Measurements from ENCODE around the gene CDK14.
A peak's percentile ranks its signal among the peaks of the same experiment; 100 is the strongest.
"Not testable (repeated sequence)": the region's sequence is repeated elsewhere in the genome, so short reads cannot be mapped to it uniquely, and the experiment has no call there.

Gene CDK14

DNA sequence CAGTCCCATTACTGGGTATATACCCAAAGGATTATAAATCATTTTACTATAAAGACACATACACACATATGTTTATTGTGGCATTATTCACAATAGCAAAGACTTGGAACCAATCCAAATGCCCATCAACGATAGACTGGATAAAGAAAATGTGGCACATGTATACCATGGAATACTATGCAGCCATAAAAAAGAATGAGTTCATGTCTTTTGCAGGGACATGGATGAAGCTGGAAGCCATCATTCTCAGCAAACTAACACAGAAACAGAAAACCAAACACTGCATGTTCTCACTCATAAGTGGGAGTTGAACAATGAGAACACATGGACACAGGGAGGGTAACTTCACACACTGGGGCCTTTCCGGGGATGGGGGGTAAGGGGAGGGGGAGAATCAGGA, 219.4 kb downstream of the CDK14 start:
- not testable (repeated sequence) for H4K91ac ChIP-seq (ENCODE audit: low read depth, low read length); H4K8ac ChIP-seq (ENCODE audit: low read depth, low read length); H3K27me3 ChIP-seq (ENCODE audit: insufficient read depth, low read length); H2AFZ ChIP-seq (ENCODE audit: insufficient read depth, low read length, poor library complexity); DNase-seq; H4K12ac ChIP-seq (ENCODE audit: low read depth, low read length); H3K79me2 ChIP-seq (ENCODE audit: control insufficient read depth, insufficient read depth, low read length, poor library complexity); H3K4me1 ChIP-seq (ENCODE audit: control insufficient read depth in 1 of 2, insufficient read depth in 2 of 2, low read length in 2 of 2); H3K9ac ChIP-seq (ENCODE audit: low read length); H3K4ac ChIP-seq (ENCODE audit: low read depth, low read length); H3K36me3 ChIP-seq (ENCODE audit: control insufficient read depth in 1 of 2, insufficient read depth in 2 of 2, low read length in 2 of 2); H3K4me2 ChIP-seq (ENCODE audit: low read length); H2AK5ac ChIP-seq (ENCODE audit: low read length); H2BK12ac ChIP-seq (ENCODE audit: low read length); H2BK120ac ChIP-seq (ENCODE audit: insufficient read depth, low read length, poor library complexity); H3K14ac ChIP-seq (ENCODE audit: low read length); H3K79me1 ChIP-seq (ENCODE audit: low read length); H3K27ac ChIP-seq (ENCODE audit: low read depth, low read length); H3K23ac ChIP-seq (ENCODE audit: low read length); H3K9me3 ChIP-seq (ENCODE audit: insufficient read depth, low read depth, low read length); H2BK5ac ChIP-seq (ENCODE audit: low read depth, low read length, poor library complexity); H3K4me3 ChIP-seq (ENCODE audit: low read depth, low read length); H3K18ac ChIP-seq (ENCODE audit: low read length)
- WGBS (ENCODE audit: extremely low coverage, insufficient coverage, insufficient read length), result no CpG with 5 or more reads among the region's 2 CpGs

DNA sequence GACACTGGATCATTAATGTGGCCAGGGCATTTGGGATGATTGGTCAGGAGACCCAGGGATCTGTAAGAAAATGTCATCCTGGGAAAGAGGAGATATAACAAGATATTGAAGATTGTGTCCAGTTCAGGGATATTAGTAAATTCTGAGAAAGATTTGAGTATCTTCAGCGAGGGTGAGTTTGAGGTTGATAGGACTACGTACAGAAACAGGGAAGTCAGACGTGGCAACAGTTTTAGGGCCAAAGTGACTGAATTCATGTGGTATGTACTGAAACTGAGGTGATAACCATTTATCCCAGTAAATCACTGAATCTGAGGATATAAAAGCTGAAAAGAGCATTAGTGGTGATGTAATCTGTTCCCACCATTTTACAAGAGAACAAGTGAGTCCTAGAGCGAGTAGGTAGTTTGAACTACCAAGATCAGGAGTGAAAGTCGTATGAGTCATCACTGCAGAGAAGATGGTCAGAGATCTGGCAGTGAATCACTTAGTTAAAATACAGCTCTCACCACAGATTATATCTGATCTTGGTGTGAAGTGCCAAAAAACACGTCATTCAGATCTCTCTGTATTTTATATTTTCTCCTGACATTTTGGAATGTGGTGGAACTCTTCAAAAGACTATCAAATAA, 220.5 kb downstream of the CDK14 start:
- Histone ChIP-seq H3K14ac (ENCODE audit: low read length) (no peak overlapping the region), H3K4me2 (ENCODE audit: low read length) (no peak overlapping the region), H3K9ac (ENCODE audit: low read length) (no peak overlapping the region), H2BK120ac (ENCODE audit: insufficient read depth, low read length, poor library complexity) (no peak overlapping the region), H3K4me1 (ENCODE audit: control insufficient read depth in 1 of 2, insufficient read depth in 2 of 2, low read length in 2 of 2) (no peaks in the 10 kb centered on the region), H3K27ac (ENCODE audit: low read depth, low read length) (no peak overlapping the region), H3K4ac (ENCODE audit: low read depth, low read length) (no peak overlapping the region), H4K91ac (ENCODE audit: low read depth, low read length) (no peak overlapping the region), H3K18ac (ENCODE audit: low read length) (no peak overlapping the region), H3K4me3 (ENCODE audit: low read depth, low read length) (no peak overlapping the region), H3K9me3 (ENCODE audit: insufficient read depth, low read depth, low read length) (no peaks in the 10 kb centered on the region), H3K36me3 (ENCODE audit: control insufficient read depth in 1 of 2, insufficient read depth in 2 of 2, low read length in 2 of 2) (no peaks in the 10 kb centered on the region), H4K12ac (ENCODE audit: low read depth, low read length) (no peak overlapping the region), H3K27me3 (ENCODE audit: insufficient read depth, low read length) (no peaks in the 10 kb centered on the region), H3K79me2 (ENCODE audit: control insufficient read depth, insufficient read depth, low read length, poor library complexity) (no peaks in the 10 kb centered on the region), H3K23ac (ENCODE audit: low read length) (no peak overlapping the region), H2AK5ac (ENCODE audit: low read length) (no peak overlapping the region), H2BK5ac (ENCODE audit: low read depth, low read length, poor library complexity) (no peak overlapping the region), H2AFZ (ENCODE audit: insufficient read depth, low read length, poor library complexity) (no peak overlapping the region), H4K8ac (ENCODE audit: low read depth, low read length) (no peak overlapping the region), H3K79me1 (ENCODE audit: low read length) (no peaks in the 10 kb centered on the region), H2BK12ac (ENCODE audit: low read length) (no peak overlapping the region)
- DNase-seq, result peak; percentile 7 to 42
- WGBS (ENCODE audit: extremely low coverage, insufficient coverage, insufficient read length), result no CpG with 5 or more reads among the region's 6 CpGs

DNA sequence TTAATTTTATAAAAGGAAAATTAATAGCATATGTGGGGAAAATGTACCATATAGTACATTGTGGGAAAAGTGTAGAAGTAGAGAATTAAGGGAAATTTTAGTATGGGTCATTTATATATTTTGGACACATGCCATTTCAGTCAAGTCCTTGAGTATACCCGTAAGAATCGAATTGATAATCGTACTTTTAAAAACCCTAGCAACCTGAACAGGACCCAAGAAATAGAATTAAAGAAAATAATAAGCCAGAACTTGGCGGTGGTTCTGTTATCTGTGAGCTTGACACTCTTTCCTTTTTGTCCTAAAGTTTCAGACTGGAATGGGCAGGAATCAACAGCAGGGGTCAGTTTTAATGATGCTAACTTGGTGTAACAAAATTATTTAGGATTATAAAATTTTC, 221.0 kb downstream of the CDK14 start:
- H3K4me1 ChIP-seq (ENCODE audit: control insufficient read depth in 1 of 2, insufficient read depth in 2 of 2, low read length in 2 of 2), result no peaks in the 10 kb centered on the region
- no peak overlapping the region for H3K4ac ChIP-seq (ENCODE audit: low read depth, low read length)
- H3K27me3 ChIP-seq (ENCODE audit: insufficient read depth, low read length), result no peaks in the 10 kb centered on the region
- H3K4me3 ChIP-seq (ENCODE audit: low read depth, low read length), result no peak overlapping the region
- H4K12ac ChIP-seq (ENCODE audit: low read depth, low read length), result no peak overlapping the region
- H3K23ac ChIP-seq (ENCODE audit: low read length), result no peak overlapping the region
- no peak overlapping the region for H3K14ac ChIP-seq (ENCODE audit: low read length)
- no peaks in the 10 kb centered on the region for H3K79me2 ChIP-seq (ENCODE audit: control insufficient read depth, insufficient read depth, low read length, poor library complexity)
- no peak overlapping the region for H3K9ac ChIP-seq (ENCODE audit: low read length)
- H3K9me3 ChIP-seq (ENCODE audit: insufficient read depth, low read depth, low read length), result no peaks in the 10 kb centered on the region
- H3K36me3 ChIP-seq (ENCODE audit: control insufficient read depth in 1 of 2, insufficient read depth in 2 of 2, low read length in 2 of 2), result no peaks in the 10 kb centered on the region
- H2BK120ac ChIP-seq (ENCODE audit: insufficient read depth, low read length, poor library complexity), result no peak overlapping the region
- no peak for DNase-seq
- WGBS (ENCODE audit: extremely low coverage, insufficient coverage, insufficient read length), result no CpG with 5 or more reads among the region's 4 CpGs
- no peak overlapping the region for H2AK5ac ChIP-seq (ENCODE audit: low read length)
- H2BK5ac ChIP-seq (ENCODE audit: low read depth, low read length, poor library complexity), result no peak overlapping the region
- no peak overlapping the region for H3K27ac ChIP-seq (ENCODE audit: low read depth, low read length)
- no peak overlapping the region for H2AFZ ChIP-seq (ENCODE audit: insufficient read depth, low read length, poor library complexity)
- no peaks in the 10 kb centered on the region for H3K79me1 ChIP-seq (ENCODE audit: low read length)
- H4K91ac ChIP-seq (ENCODE audit: low read depth, low read length), result no peak overlapping the region
- no peak overlapping the region for H4K8ac ChIP-seq (ENCODE audit: low read depth, low read length)
- no peak overlapping the region for H3K4me2 ChIP-seq (ENCODE audit: low read length)
- no peak overlapping the region for H2BK12ac ChIP-seq (ENCODE audit: low read length)
- no peak overlapping the region for H3K18ac ChIP-seq (ENCODE audit: low read length)

DNA sequence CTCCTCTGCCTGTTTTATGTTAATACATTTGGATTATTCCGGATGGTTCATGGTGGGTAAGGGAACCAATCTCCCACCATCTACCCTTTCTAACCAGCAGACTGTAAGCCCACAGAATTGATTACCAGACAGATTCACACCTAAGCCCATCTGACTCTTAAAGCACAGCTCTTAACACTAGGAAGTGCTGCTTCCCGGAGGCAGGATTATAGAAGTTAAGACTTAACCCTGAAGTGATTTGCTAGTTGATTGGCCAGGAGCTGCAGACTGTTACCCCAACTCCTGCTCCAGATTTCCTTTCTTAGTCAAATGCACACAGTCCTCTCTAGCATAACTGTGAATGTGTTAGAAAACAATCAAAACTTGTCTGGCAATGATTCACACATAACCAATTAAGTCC, 221.7 kb downstream of the CDK14 start:
- Histone ChIP-seq H3K4me1 (ENCODE audit: control insufficient read depth in 1 of 2, insufficient read depth in 2 of 2, low read length in 2 of 2) (no peaks in the 10 kb centered on the region), H2AFZ (ENCODE audit: insufficient read depth, low read length, poor library complexity) (no peak overlapping the region), H3K4me3 (ENCODE audit: low read depth, low read length) (no peak overlapping the region), H2BK12ac (ENCODE audit: low read length) (no peak overlapping the region), H3K36me3 (ENCODE audit: control insufficient read depth in 1 of 2, insufficient read depth in 2 of 2, low read length in 2 of 2) (no peaks in the 10 kb centered on the region), H3K79me1 (ENCODE audit: low read length) (no peaks in the 10 kb centered on the region), H4K8ac (ENCODE audit: low read depth, low read length) (no peak overlapping the region), H3K27me3 (ENCODE audit: insufficient read depth, low read length) (no peaks in the 10 kb centered on the region), H4K12ac (ENCODE audit: low read depth, low read length) (no peak overlapping the region), H3K79me2 (ENCODE audit: control insufficient read depth, insufficient read depth, low read length, poor library complexity) (no peaks in the 10 kb centered on the region), H3K27ac (ENCODE audit: low read depth, low read length) (no peak overlapping the region), H3K23ac (ENCODE audit: low read length) (no peak overlapping the region), H2BK5ac (ENCODE audit: low read depth, low read length, poor library complexity) (no peak overlapping the region), H3K4ac (ENCODE audit: low read depth, low read length) (no peak overlapping the region), H2AK5ac (ENCODE audit: low read length) (no peak overlapping the region), H3K14ac (ENCODE audit: low read length) (no peak overlapping the region), H3K18ac (ENCODE audit: low read length) (no peak overlapping the region), H3K9ac (ENCODE audit: low read length) (no peak overlapping the region), H4K91ac (ENCODE audit: low read depth, low read length) (no peak overlapping the region), H3K9me3 (ENCODE audit: insufficient read depth, low read depth, low read length) (no peaks in the 10 kb centered on the region), H3K4me2 (ENCODE audit: low read length) (no peak overlapping the region), H2BK120ac (ENCODE audit: insufficient read depth, low read length, poor library complexity) (no peak overlapping the region)
- DNase-seq, result no peak
- WGBS (ENCODE audit: extremely low coverage, insufficient coverage, insufficient read length), result no CpG with 5 or more reads among the region's 2 CpGs
